NCI-H2081 (cell line): ENCODE results near the gene OSBP.

ENCODE experiments used
- DNase-seq, 2 experiments: peaks; one replicate each; lab custom pipeline; 2025; lab: John Stamatoyannopoulos, UW

Gene OSBP

DNA sequence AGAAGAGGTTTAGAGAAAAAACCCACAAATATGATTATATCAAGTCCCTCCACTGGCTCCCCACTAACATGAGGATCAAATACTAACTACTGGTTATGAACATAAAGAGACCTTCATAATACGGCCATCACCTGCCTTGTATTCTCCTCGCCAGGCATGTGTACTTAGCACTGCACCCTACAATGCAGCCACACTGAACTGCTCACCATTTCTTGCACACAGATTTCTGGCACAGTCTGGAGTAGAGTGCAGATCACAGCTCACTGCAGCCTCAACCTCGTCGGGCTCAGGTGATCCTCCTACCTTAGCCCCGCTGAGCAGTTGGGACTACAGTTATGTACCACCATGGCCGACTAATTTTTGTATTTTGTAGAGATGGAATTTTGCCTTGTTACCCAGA lies 13.1 kb downstream of the OSBP start:
- no peak for DNase-seq

DNA sequence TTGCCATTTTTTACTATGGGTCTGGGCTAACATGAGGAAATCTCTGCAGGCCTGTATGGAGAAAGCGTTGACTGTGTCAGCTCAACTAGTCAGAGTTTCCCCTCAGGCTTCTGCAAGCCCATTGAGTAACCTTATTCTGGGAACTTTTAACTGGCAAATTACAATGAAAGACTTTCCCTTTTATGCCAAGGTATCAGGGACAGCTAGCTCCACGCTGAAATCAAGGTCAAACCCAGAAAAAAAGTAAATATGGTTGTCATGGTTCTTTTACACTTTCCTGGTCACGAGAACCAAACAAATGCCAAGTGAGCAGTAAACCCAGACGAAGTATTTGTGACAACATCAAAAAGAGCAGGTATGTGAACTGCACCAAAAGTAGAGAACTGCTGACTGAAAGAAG lies 13.8 kb downstream of the OSBP start:
- no peak for DNase-seq

DNA sequence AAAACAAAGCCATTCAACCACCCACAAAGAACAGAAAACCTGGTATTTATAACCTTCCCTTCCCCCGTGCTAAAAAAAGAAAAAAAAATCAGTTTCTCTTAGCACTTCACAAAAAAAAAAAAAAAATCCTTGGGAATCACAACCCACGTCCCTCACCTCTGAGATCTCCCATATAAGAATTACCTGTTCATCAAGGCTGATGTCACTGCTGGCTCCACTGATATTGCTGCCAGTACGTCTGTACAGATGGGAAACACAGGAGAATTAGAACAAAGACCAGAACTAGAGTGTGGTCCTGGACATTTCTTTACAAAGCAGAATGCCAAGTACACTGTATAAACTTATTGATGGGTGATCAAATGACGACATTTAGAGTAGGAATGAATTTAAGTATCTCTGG lies 14.9 kb downstream of the OSBP start:
- DNase-seq, result no peak

DNA sequence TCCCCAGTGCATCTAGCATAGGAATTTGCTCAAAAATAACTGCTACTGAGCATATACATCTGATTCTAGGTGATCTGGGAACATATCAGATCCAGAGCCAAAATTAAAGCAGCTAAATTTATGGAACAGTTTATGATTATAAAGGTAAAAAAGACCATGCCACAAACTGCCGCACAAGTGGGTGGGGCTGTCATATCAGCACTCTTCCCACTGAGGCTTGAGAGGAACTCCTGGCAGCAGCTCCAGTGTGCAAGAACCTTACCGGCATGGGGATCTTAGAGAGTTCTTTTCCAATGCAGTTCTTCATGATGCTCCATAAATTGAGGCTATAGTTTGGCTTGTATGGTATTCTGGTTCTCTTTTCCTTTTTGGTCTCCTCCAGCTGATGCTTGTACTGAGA lies 15.3 kb downstream of the OSBP start:
- no peak for DNase-seq

DNA sequence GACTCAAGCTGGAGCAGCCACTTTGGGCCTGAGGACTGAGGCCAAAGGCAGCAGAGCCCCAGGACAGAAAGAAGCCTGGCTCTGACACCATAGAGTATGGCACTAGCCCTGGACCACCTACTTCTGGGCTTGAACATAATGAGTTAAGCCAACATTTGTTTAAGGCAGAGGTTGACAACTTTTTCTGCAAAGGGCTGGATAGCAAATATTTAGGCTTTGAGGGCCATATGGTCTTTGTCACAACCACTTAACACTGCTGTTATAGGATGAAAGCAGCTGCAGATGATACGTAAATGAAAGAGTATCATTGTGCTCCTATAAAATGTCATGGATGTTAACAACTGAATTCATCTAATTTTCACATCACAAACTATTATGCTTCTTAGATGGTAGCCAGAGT lies 16.6 kb downstream of the OSBP start:
- no peak for DNase-seq

DNA sequence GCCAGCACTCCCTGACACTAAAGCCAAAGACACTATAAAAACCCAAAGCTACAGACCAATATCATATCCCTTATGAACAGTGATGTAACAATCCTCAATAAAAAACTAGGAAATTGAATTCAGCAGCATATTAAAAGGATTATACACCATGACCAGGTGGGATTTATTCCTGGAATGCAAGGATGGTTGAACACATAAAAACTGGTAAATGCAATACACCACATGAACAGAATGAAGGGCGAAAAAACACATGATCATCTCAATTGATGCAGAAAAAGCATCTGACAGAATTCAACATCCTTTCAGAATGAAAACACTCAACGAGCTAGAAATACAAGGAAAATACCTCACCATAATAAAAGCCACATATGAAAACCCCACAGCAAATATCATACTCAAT lies 31.3 kb downstream of the OSBP start:
- no peak for DNase-seq

DNA sequence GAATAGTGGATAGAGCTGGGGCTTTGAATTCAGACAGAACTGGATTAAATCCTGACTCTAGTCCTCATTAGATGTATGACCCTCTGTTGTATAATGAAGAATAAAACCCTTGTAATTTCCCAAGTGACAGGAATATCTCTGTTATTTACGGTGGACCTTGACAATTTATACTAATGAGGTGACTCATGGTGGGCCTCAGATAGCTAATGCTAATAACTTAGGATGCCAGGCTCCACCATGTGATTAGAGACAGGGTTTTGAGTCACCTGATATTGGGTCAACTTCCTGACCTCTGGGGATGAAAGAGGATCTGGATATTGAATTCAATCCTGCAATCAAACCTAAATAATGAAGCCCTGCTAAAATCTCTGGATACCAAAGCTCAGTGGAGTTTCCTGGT lies 33.6 kb downstream of the OSBP start:
- no peak for DNase-seq

DNA sequence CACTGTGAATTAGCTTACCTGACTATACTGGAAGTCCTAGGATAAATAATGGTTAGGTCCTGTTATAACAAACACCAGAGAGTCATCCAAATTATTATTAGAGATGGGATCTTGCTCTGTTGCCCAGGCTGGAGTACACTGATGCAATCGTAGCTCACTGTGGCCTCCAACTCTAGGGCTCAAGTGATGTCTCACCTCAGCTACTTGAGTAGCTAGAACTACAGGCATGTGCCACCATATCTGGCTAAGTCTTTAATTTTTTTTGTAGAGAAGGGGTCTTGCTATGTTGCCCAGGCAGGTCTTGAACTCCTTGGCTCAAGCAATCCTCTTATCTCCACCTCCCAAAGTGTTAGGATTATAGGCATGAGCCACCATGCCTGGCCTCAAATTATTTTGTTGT lies 37.2 kb downstream of the OSBP start:
- no peak for DNase-seq

DNA sequence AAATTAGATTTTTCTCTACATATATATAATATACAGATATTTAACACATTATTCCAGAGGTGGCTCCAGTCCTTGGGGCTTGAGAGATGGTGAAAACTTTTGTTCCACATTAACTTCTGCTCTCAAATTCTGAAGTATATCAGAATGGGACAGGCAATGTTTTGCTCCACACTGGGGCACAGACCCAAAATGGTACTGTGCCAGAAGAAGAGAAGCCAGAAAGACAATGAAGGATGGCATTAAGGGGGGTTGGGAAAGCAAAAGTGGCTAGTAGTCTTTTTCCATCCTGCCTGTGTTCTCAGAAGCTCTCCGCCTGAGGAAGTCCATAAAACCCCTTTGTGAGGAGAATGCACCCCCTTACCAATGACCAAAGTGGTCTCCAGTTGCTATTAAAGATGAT lies 40.1 kb downstream of the OSBP start:
- no peak for DNase-seq

DNA sequence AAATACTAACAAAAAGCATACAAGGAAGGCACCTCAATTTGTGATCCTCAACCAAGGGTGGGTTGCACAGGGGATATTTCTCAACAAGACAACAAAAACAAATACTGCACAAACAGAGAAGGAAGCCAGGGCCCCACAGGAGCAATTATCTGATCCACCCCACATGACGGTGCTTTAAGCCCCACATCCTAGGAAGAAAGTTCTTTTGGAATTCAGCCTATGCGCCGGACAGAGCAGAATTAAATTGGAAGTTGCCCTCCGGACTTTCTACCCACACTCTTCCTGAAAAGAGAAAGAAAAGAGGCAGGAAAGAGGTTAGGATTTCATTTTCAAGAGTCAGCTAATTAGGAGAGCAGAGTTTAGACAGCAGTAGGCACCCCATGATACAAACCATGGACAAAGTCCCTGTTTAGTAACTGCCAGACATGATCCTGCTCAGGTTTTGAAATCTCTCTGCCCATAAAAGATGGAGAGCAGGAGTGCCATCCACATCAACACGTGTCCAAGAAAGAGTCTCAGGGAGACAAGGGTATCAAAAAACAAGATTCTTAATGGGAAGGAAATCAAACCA lies 40.6 kb downstream of the OSBP start:
- DNase-seq, result no peak

DNA sequence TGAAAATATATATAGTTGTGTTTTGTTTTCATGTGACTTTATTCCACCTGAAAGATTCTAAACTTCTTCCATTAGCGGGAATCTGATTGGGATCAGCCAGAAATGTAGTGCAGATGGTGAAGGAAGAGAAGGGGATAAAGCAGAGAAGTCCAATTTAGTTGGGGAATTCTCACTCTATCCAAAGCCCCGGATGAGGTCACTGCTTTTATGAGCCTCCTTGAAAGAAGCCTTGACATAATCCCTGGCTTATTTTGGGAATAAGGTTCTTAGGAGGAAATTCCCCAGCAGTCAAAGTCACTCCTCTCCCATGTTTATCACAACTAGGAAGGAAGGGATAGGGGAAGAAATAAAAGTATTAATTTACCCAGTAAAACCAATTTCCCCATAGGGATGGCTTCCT lies 41.1 kb downstream of the OSBP start:
- DNase-seq, result no peak

DNA sequence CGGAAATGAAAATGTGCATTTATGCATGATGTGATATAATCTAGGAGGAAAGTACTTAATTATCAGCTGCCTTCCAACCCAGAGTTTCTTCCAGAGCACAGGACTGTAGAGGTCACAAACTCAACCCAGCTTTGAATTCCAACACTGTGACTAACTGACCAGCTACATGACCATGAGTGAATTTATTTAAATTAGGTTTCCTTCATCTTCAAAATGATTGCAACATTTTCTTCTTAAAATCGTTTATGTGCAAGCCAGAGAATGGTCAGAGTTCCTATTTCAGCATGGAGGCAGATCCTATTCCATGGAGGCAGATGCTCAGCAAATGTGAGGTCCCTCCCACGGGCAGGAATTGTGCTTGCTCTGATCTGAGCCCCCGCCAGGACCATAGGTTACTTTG lies 42.4 kb downstream of the OSBP start:
- DNase-seq, result no peak

DNA sequence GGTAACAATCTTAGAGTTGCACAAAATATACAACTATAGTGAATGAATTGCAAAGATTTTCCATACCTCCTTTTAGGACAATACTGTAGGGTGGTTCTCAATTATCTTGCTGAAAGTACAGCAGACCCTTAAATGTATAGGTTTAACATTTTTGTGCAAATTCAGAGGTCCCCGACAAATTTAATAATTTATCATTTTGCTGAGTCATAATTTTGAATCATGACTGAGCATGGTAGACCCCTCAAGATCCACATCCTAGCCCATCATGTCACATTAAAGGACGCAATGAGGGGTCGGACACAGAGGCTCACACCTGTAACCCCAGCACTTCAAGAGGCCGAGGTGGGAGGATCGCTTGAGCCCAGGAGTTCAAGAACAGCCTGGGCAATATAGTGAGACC lies 43.5 kb downstream of the OSBP start:
- DNase-seq, result no peak

DNA sequence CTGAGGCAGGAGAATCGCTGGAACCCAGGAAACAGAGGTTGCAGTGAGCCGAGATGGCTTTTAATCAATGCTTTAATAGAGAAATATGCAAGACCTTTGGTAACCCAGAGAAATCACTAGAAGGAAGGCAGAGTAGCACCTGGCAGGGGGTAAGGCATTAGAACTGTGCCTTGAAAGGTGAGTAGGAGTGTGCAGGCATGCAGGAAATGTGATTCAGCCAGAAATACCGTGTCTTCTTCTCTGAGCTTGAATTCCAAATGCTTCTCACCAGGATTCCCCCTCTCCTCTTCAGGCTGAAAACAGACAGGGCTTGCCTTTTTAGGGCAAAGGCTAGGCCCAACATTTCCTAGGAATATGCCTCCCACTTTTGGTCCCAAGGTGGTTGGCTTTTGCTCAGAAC lies 53.3 kb downstream of the OSBP start:
- DNase-seq, result no peak

DNA sequence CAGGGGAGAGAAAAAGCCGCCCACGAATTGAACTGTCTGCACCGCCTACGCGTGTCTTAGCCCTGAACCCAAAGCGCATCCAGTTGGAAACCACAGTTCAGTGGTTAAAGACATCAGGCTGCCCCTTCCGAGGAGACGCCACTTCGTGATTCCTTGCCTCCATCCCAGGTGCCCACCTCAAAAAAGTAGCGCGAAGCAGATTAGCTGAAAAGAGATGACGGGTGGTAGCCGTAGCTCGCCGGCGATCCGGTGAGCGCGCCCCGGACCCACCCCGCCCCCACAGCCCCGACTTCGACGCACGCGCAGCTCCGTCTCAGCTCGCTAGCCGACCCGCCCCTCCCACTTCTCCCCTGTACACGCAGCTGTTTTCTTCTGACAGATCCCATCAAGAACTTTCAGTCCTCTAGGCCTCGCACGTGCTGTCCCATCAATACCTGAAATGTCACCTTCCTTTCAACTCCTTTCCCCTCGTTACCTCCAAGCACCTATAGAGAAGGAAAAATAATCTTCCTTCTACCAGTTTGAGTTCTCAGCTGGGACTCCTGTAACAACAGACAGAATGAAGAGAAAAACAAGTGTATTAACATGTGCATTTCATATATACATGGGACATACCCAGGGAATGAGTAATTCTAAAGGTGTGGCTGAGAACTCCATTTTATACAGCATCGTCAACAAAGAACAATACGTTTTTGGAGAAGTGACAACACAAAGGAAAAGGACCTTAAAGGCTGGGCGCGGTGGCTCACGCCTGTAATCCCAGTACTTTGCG lies 54.7 kb downstream of the OSBP start:
- DNase-seq, result peak; percentile 74 to 79

DNA sequence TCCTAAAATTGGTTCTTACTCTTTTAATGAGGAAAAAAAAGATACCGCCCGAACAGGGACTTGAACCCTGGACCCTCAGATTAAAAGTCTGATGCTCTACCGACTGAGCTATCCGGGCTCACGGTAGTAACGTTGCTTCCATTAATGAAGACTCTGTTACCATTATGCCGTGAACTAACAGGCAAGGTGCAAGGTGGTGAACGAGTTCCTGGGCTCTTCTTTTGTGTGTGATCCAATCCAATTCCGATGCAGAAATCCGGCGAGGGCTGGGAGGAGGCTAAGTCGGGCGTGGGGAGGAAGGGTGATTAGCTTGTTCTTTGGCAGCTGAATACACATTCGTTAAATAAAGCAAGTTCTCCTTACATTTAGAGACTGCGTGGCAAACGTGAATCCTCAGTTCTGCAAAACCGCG lies 55.3 kb downstream of the OSBP start:
- DNase-seq, result peak; percentile 68 to 86

DNA sequence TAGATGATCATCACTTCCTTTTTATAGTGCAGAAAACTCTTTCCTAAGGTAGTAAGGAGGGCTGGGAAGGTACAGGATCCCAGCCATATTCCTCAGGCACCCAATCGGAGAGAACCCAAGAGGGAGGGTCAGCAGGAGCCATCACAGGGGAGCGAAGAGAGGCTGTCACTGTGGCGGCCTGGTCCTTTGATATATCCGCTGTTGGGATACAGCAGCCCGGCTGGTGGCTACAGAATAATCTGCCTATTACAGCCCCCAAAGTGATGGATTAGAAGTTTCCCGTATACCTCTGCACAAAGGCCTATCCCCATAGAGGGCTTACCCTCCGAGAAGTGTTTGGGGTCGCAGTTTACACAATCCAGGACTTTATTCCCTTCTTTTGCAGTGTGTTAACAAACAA lies 55.7 kb downstream of the OSBP start:
- no peak for DNase-seq

DNA sequence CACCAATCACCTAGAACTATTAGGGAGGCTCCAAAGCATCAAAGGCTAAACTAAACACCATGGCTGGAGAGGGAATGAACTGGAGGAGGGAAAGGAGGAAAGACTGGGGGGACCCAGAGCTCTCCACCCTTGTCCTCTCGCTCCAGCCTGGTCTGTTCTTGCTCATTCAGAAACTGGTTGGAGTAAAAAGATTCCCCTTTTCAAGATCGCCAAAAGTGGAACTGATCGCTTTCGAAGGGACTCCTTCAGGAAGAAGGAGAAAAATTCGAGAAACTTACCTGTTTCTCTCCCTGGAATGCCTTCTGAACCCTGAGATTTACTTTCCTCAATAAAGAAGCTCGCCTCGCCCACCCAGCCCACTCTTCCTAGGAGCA lies 57.3 kb downstream of the OSBP start:
- DNase-seq, result no peak

DNA sequence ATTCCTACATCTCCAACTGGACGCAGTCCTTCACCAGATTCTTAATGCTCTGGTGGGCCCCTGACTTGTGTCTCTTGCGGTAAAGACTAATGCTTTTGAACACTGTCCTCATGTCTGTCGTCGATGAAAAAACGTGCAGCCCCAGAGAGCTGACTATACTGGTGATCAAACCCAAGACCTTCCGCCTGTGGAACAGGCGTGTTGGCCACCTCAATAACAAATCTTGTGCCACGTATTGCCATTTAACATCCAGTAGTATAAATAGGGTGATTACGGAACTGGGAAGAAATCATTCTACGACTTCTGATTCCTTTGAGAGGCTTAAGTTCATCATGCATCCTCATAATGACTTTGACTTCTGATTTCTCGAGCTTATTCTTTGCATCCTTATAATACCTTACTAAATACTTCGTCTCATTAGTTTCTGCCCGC lies 58.6 kb downstream of the OSBP start:
- no peak for DNase-seq

DNA sequence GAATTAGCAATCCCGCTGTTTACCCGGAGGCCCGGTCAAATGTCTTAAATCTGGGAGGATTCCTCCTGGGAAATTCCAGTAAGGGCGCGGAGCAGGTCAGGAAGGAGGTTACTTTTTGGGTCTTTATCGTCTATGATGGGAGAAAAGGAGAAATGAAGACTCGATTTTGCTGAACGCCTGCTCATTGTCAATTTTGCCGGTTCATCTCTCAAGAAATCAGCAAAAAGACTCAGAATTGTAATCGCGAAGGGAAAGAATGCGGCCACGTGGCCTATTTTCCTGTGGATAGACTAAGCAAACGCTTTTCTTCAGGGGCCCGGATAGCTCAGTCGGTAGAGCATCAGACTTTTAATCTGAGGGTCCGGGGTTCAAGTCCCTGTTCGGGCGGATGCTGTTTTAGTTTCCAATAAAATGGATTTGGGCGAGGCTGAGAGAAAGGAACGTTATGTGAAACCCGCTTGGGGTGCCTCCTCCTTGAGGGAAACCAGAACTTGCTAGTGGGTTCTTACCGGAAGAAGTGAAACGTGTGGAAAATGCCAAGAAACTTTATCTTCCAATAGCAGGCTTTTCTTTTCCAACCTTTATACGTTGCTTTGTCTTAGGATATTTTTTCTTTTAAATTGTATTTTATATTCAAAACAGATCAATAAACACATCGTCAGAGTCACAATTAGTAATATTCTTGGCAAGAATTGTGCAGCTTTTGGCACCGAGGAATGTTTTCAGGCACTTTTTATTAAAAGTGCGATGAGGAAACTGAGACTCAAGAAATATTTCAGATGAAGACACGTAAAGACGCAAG lies 59.3 kb downstream of the OSBP start:
- DNase-seq, result peak; percentile 27 to 63

DNA sequence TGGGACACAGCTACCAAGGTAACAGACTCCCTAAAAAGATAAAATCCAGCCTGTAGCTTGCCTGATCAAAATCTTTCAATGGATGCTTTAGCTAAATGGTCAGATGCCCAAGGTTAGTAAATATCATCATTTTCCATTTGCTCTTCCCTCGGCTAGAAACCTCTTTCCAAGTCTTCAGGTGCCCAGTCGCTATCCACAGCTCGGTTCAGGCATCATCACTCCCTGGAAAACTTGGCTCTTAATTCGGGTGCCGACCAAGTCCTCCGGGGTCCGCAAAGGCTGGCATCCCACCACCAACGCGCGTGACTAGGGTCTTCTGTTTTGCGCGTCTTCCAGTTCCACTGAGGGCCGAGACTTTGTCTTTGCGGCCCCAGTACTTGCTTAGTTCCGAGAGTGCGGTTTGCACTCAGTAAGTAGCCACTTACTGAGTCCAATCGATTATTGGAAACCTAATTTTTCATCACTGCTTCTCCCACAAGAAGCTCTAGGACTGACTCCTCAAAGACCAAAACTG lies 59.9 kb downstream of the OSBP start:
- no peak for DNase-seq

DNA sequence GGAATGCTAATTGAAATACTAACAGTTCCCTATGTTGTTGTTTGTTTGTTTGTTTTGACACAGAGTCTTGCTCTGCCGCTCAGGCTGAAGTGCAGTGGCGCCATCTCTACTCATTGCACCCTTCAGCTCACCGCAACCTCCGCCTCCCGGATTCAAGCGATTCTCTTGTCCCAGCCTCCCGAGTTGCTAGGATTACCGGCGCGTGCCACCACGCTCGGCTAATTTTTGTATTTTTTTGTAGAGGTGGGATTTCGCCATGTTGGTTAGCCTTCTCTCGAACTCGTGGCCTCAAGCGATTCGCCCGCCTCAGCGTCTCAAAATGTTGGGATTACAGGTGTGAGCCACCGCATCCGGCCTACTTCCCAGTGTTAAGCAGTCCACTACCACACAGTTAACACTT lies 62.3 kb downstream of the OSBP start:
- DNase-seq, result no peak

DNA sequence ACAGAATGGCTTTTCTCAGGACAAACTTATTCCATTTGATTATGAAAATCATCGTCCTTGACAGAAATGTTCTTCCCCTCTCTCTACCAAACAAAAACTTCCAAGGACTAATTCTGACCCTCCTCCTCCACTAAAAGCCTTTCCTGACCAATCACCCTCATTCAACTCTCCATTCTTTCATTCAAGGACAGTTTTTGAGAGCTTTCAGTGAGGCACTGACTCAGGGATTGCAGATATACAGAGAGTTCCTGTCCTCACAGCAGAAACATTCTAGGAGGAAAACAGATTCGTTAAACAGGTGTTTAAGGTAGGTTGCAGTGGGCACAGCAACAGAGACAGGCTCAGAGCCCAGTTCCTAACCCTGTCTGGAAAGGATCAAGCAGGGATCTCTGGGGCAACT lies 62.7 kb downstream of the OSBP start:
- no peak for DNase-seq
